ENCODE data around the gene DMWD.

The DMWD gene

DNA sequence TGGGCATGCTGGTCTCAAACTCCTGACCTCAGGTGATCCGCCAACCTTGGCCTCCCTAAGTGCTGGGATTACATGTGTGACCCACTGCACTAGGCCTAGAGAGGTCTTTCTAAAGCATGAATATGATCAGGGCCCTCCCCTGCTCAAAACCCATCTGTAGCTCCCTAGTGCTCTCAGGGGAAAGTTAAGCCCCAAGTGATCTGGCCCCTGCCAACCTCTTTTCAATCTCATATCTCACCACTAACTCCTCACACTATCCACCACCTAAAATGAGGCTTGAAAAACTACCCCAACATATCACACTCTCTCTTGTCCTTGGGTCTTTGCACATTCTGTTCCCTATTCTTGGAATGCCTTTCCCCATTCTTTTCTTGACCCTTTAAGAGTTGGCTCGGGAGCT lies 2.0 kb upstream of the DMWD start:
- TF ChIP-seq, protein P1, sequence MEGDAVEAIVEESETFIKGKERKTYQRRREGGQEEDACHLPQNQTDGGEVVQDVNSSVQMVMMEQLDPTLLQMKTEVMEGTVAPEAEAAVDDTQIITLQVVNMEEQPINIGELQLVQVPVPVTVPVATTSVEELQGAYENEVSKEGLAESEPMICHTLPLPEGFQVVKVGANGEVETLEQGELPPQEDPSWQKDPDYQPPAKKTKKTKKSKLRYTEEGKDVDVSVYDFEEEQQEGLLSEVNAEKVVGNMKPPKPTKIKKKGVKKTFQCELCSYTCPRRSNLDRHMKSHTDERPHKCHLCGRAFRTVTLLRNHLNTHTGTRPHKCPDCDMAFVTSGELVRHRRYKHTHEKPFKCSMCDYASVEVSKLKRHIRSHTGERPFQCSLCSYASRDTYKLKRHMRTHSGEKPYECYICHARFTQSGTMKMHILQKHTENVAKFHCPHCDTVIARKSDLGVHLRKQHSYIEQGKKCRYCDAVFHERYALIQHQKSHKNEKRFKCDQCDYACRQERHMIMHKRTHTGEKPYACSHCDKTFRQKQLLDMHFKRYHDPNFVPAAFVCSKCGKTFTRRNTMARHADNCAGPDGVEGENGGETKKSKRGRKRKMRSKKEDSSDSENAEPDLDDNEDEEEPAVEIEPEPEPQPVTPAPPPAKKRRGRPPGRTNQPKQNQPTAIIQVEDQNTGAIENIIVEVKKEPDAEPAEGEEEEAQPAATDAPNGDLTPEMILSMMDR (IDR thresholded peaks at IDR 0.05; ENCODE audit: borderline replicate concordance, insufficient read depth, low read depth, low read length): no peak
- H3K4me3 ChIP-seq (ENCODE audit: low read depth, low read length): no peak overlapping the region

- TF ChIP-seq, protein P1 (IDR thresholded peaks at IDR 0.05; ENCODE audit: borderline replicate concordance, insufficient read depth, low read depth, low read length): no peak
- no peak overlapping the region for H3K4me3 ChIP-seq (ENCODE audit: low read depth, low read length)
Observed at GRCh38 chr19:45793876-45794275, 1.2 kb upstream of the DMWD start.

- H3K4me3 ChIP-seq (ENCODE audit: low read depth, low read length): no peak overlapping the region
- TF ChIP-seq, protein P1 (IDR thresholded peaks at IDR 0.05; ENCODE audit: borderline replicate concordance, insufficient read depth, low read depth, low read length): no peak
Observed at GRCh38 chr19:45793178-45793564, 526 bp upstream of the DMWD start.

DNA sequence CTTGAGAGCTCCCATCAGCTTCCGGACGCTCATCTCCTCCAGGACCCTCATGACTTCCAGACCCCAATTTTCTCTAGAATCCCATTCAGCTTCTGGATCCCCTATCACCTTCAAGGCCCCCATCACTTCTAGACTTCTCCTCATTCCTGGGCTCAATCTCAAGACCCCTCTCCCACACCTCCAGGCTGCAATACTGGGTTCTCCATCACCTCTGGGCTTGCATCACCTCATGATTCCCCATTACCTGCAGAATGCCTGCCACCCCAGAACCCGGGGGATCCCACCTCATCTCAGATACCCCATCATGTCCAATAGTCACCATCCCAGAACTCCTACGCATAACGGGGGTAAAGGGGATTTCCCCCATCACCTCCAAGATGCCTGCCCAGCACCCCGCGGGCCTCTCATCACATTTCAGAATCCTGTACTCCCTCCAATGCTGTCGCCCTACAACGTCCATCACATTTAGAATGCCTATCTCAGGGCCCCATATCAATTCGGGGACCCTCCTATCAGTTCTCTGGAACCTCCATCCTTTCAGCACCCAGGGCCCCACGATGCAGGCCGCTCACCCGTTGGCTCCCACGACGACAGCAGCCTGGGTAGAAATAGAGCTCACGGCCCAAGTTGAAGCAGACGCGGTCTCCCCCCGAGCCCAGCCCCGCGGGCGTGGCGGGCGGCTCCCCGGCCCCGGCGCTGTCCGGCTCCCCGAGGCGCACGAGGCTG lies 738 bp downstream of the DMWD start:
- TF ChIP-seq, protein P1 (IDR thresholded peaks at IDR 0.05; ENCODE audit: borderline replicate concordance, insufficient read depth, low read depth, low read length): no peak
- H3K4me3 ChIP-seq (ENCODE audit: low read depth, low read length): peak overlapping the region; percentile 88

DNA sequence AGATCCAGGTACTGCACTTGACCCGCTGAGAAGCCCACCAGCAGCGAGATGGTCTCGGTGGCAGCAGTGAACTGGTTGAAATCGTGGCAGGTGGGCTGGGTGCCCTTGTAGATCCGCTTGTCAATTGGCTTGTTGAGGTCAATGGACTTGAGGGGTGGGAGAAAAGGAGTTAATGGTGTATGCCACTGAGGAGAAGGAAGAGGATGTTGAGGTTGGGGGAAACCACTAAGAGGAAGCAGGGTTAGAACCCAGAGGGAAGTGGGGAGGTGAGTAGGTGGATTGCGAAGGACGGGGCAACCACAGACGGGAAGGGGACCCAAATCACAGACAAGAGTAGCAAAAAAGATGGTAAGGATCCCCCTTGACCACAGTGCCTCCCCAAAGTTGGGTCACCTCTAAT lies 1.7 kb downstream of the DMWD start:
- TF ChIP-seq, protein P1 (IDR thresholded peaks at IDR 0.05; ENCODE audit: borderline replicate concordance, insufficient read depth, low read depth, low read length): no peak

GRCh38 chr19:45789035-45789786 lies 3.4 kb downstream of the DMWD start:
- no peak overlapping the region for H3K4me3 ChIP-seq (ENCODE audit: low read depth, low read length)
- TF ChIP-seq, protein P1 (IDR thresholded peaks at IDR 0.05; ENCODE audit: borderline replicate concordance, insufficient read depth, low read depth, low read length): no peak

More for the DNA sequence above, 1.7 kb downstream of the DMWD start:
- peak overlapping the region; percentile 88 for H3K4me3 ChIP-seq (ENCODE audit: low read depth, low read length)

GRCh38 chr19:45786533-45786894 lies 6.1 kb downstream of the DMWD start:
- TF ChIP-seq, protein P1 (IDR thresholded peaks at IDR 0.05; ENCODE audit: borderline replicate concordance, insufficient read depth, low read depth, low read length): no peak

More at GRCh38 chr19:45786533-45786894, 6.1 kb downstream of the DMWD start:
- no peak overlapping the region for H3K4me3 ChIP-seq (ENCODE audit: low read depth, low read length)
